WERI-Rb-1 (cell line): Measurements from ENCODE around the gene GOLPH3L.

Experiments
- DNase-seq: peaks from one replicate; pipeline ENCODE4 v3.0.0-alpha.2; 2020
- H3K27ac ChIP-seq: fragments of 250-450 bp; sonication (Bioruptor Pico); 2 replicates; pipeline ENCODE4 v1.5.1; 2020; ENCODE audit warnings: mild to moderate bottlenecking, moderate library complexity
- H3K27me3 ChIP-seq: fragments of 250-450 bp; sonication (Bioruptor Pico); 2 replicates; pipeline ENCODE4 v1.5.1; 2021; ENCODE audit warnings: mild to moderate bottlenecking, low read depth, moderate library complexity; ENCODE audit not compliant: insufficient read depth, severe bottlenecking
- H3K36me3 ChIP-seq: fragments of 250-450 bp; sonication (Bioruptor Pico); 2 replicates; pipeline ENCODE4 v1.5.1; 2020; ENCODE audit warnings: mild to moderate bottlenecking, moderate library complexity
- H3K4me3 ChIP-seq: 2 replicates; pipeline ENCODE4 v1.5.1; 2011; ENCODE audit warnings: low read depth, mild to moderate bottlenecking, control low read depth, low read length
- H3K9me3 ChIP-seq: fragments of 250-450 bp; sonication (Bioruptor Pico); 2 replicates; pipeline ENCODE4 v1.5.1; 2021; ENCODE audit warnings: mild to moderate bottlenecking, moderate library complexity; ENCODE audit not compliant: severe bottlenecking
- CTCF ChIP-seq: IDR thresholded peaks from 2 replicates; pipeline ENCODE4 v1.5.1; 2011; ENCODE audit warnings: low read depth, mild to moderate bottlenecking, control low read depth, inconsistent platforms, low read length

Gene GOLPH3L

GRCh38 chr1:150622303-150622975 is 74.5 kb downstream of the GOLPH3L start:
- peaks cover 88% of the 10 kb centered on the region for H3K36me3 ChIP-seq
- H3K9me3 ChIP-seq = no peaks in the 10 kb centered on the region
- no peak overlapping the region for H3K4me3 ChIP-seq
- H3K27me3 ChIP-seq = no peaks in the 10 kb centered on the region
- DNase-seq = no peak
- H3K27ac ChIP-seq = no peak overlapping the region
- TF ChIP-seq CTCF = peak; percentile 14; the same call in 1 of the 2 replicates

- no peak overlapping the region for H3K27ac ChIP-seq
- H3K9me3 ChIP-seq = no peaks in the 10 kb centered on the region
- H3K36me3 ChIP-seq = peaks cover 88% of the 10 kb centered on the region
- peak; percentile 47 for DNase-seq
- peak; percentile 67 for TF ChIP-seq CTCF
- no peaks in the 10 kb centered on the region for H3K27me3 ChIP-seq
- H3K4me3 ChIP-seq = no peak overlapping the region
Measured at GRCh38 chr1:150621497-150622302, 75.3 kb downstream of the GOLPH3L start.

- no peaks in the 10 kb centered on the region for H3K27me3 ChIP-seq
- no peak for TF ChIP-seq CTCF
- no peak overlapping the region for H3K4me3 ChIP-seq
- peaks cover 88% of the 10 kb centered on the region for H3K36me3 ChIP-seq
- H3K27ac ChIP-seq = peak overlapping the region; percentile 13; the same call in 1 of the 2 replicates
- no peaks in the 10 kb centered on the region for H3K9me3 ChIP-seq
- DNase-seq = no peak
Measured at GRCh38 chr1:150620919-150621318, 76.0 kb downstream of the GOLPH3L start.

- Histone ChIP-seq H3K27me3 (no peaks in the 10 kb centered on the region), H3K27ac (no peak overlapping the region), H3K4me3 (no peak overlapping the region), H3K36me3 (peaks cover 91% of the 10 kb centered on the region), H3K9me3 (no peaks in the 10 kb centered on the region)
- peak; percentile 50 for TF ChIP-seq CTCF
- peak; percentile 47 for DNase-seq
Measured at GRCh38 chr1:150619576-150620509, 77.1 kb downstream of the GOLPH3L start.

- DNase-seq = no peak
- peaks cover 87% of the 10 kb centered on the region for H3K36me3 ChIP-seq
- H3K4me3 ChIP-seq = no peak overlapping the region
- H3K27ac ChIP-seq = no peak overlapping the region
- H3K9me3 ChIP-seq = no peaks in the 10 kb centered on the region
- H3K27me3 ChIP-seq = no peaks in the 10 kb centered on the region
- TF ChIP-seq CTCF = no peak
Measured at GRCh38 chr1:150615346-150616201, 81.4 kb downstream of the GOLPH3L start.
